HG02763 (cell line): Measurements from ENCODE around the gene ZNF530.

ENCODE experiments used
- ATAC-seq: cut with Tn5 transposase; IDR thresholded peaks from one replicate; pipeline ENCODE4 v1.9.1; 2021; ENCODE audit warnings: mild to moderate bottlenecking, moderate library complexity; ENCODE audit not compliant: unreplicated experiment

The ZNF530 gene

DNA sequence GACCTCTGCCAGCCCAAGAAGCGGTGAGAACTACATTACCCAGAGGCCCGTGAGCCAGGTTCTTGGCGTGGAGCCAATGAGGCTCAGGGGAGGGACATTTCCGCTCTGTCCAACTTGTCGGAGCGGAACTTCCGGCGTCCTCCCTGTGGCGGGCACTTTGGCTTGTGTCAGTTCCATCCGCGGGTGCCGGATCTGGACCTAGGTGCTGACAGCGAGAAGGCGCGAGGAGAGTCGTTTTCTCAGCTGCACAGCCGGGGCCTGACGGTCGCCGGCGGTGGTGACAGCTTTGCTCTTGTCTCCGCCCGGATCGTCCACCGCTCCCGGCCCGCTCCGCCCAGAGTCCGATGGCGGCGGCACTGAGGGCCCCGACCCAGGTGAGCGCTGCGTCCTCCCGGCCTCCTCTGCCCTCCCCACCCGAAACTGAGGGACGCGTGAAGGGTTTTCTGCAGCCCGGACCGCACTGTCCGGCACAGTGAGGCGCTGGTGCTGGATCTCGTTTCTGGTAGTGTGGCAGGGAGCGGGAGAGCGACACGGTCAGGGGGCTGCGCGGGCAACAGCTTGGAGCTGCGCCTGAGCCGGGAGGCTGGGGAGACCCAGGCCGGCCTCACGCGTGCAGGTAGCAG lies at the start of gene ZNF530:
Gene ZNF530 (plus strand): TSS at position 125 of the 623 bp plus-strand sequence. CDS start 4,461 bp downstream, outside the sequence.
- peak; percentile 93 for ATAC-seq

GRCh38 chr19:57552432-57552831 lies 47.3 kb upstream of the ZNF530 start:
- no peak for ATAC-seq

GRCh38 chr19:57557659-57558058 lies 42.0 kb upstream of the ZNF530 start:
- no peak for ATAC-seq

DNA sequence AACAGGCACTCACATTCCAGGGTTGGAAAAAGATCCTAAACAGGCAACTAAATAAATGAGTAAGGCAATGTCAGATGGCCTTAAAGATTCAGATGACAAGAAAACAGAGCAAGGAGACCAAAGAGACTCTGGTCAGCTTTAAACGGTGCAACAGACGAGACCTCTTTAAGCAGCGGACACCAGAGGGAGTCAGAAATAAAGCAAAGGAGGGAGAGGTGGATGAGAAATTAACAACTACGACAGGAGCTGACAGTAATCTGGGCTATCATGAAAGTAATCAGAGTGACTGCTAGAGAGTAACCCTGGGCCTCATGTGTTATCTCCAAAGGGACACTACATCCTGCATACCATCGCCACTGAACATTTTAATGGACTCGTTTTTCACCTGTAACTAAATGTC lies 41.2 kb upstream of the ZNF530 start:
- ATAC-seq = no peak

DNA sequence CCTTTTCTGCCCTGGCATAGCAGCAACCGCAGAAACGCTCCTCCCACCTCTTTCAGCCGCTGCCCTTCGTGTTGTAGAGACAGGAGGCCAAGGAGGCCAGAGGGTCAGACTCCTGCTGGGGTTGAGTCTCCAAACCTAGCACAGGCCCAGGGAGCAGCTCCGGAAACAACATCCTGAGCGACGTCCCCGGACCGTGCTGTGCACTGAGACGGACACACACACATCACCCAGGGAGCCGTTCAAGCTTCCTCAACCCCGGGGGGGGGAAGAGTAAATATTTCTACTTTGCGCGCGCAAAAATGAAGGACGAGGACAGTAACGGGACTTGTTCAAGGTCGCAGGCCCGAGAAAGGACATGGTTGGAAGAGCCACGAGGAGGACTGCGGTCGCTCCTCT lies 40.7 kb upstream of the ZNF530 start:
- peak; percentile 18 for ATAC-seq

DNA sequence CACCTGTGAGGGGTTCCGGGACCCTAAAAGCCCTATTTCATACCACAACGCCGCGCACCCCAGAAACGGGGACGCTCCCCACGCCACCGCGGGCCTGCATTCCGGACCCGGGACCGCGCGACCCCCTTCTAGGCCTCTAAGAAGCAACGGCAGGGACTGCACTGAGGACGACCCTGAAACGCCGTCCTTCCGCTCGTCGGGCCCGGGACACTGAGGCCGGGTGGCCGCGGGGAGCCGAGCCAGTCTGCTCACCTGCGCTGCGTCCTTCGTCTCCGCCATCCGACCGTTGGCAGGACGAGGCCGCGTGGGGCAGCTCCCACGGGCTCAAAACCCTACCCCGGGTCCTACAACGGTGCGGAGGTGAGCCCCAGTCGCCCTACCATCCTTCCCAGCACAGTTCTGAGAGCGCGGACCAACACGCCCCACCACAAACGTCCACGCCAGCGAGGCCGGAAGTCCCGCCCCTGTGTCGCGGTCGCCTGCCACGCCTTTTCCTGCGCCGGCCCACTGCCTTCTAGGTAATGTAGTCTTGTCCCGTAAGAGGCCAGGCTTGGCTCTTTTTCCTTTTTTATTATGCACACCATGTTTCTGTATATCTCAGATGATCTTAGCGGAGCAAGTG lies 40.2 kb upstream of the ZNF530 start, which contains the start of gene ZNF550:
Gene ZNF550 (minus strand): TSS at position 460 of the 622 bp plus-strand sequence. CDS start 181 bp downstream, at position 279.
- peak; percentile 96 for ATAC-seq

DNA sequence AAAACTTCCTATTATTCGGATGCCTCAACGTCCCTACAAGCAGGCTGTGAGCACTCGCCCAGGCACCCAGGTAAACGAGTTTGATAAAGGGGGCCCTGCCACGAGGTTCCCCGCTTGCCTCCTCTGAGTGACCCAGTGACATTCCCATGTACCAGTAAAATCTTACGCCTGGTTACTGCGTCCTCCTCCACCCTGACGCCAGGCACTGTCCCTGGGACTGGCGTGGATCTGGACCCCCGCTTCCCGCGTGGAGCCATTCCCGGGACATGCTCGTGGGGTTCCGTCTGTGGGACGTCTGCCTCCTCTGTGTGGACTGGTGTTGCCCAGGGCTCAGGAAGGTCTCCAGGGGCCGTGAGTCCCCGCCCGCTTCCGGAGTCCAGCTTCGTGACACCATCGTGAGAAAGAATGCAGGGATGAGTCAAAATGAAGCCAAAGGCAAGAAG lies 39.6 kb upstream of the ZNF530 start:
- peak; percentile 9 for ATAC-seq

DNA sequence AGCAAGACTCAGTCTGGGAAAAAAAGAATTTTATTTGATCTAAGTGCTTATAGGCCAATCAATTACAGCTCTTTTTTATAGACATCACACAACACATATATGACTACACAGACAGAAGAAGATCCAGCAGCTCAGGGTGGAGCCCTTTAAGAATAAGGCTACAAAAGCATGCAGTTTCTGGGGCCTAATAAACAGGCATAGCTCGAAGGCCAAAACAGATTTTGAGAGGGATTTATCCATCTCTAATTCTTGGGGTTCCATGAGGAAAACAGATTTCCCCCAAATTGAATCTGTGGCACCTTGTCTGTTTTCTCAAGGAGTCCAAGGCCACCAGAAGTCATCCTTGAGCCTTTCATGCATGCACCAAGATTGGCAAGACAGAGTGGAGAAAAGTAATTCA lies 36.1 kb upstream of the ZNF530 start:
- ATAC-seq = no peak

DNA sequence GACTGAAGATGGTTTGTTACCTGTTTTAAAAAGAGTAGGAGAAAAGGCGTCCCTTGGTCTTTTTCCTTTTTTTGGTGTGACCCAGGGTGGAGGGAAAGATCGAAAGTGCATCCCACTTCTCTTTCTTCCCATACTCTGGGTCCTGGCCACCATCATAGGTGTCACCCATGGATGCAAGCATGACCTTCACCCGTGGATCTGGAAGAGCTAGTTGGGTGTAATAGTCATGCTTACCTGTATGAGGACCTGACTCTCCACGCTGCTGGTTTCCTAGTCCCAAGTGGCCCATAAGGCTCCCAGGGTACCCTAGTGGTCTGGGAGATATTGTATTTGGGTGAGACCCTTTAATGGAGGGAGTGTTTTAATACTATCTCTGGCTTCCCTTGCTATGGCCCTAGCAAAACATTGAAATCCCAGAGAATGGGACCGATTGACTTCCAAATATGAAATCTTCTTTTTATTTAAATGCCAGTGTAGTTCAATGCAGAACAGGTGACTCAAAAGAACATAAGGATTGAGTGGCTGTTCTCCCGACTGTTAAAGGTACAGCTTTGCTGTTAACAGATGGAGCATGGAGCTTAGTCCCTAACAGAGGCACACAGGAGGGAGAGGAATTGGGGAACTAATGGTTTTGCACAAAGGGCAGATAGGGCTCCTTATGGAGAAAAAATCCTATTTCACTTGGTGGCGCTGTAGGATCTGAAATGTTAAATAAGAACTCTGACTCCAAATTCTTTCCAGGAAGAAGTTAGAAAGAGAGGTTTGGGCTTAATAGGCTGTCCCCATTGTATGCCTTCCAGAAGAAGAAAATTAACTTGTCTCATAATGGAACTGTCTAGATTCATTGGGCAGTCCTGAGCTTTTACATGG lies 33.1 kb upstream of the ZNF530 start:
- no peak for ATAC-seq

GRCh38 chr19:57570707-57571106 lies 29.0 kb upstream of the ZNF530 start:
- ATAC-seq = no peak

GRCh38 chr19:57572415-57572947 lies 27.2 kb upstream of the ZNF530 start:
- ATAC-seq = no peak

DNA sequence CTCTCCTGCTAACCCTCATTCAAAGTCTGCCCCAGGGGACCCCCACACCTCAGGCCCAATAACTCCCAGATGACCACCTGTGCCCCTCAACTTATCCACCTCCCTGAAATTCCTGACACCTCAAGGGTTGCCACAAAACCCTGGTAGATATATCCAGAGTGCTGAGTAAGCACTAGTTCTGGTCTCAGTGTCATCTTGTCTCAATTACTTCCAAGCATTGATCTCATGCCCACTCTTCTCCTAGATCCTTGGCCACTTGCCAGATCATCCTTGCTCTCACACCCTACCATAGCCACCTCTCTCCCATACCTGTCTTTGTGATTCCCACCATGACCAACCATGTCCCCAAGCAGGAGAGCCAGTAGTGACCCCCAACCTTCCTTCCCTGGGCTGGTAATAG lies 23.0 kb upstream of the ZNF530 start:
- ATAC-seq = no peak

DNA sequence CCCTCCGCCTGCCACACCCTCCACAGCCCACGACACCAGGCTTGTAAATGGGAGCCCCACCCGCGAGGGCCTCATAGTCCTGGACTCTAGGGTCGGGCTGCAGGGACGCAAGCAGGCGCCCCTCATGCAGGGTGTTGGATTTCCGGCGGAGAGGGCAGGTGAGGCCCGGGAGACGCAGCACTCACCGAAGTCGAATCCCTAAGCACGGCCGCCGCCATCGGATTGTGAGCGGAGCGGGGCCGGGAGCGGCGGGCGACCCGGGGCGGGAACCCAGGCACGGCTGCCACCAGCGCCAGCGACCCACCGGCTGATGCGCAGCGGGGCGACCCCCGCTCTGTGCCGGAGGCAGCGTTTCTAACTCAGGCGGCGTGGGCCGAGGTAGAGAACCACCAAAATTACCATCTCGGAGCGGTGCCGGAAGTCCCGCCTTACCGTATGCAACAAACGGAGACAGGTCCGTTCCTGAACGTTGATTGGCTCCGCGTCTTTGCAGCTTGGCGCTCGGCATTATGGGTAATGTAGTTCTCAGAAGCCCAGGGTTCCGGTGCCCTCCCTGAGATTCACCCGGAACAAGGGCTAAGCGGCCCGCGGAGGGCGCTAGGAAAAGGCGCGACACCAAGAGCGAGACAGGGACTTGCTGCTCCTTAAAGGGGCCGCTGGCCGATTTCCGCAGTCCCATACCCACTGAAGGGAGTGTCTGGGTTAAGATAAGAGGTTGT lies 21.0 kb upstream of the ZNF530 start, which contains the start of gene ZNF416:
Gene ZNF416 (minus strand): TSS at position 425 of the 719 bp plus-strand sequence. CDS start 207 bp downstream, at position 218.
- ATAC-seq = peak; percentile 97

DNA sequence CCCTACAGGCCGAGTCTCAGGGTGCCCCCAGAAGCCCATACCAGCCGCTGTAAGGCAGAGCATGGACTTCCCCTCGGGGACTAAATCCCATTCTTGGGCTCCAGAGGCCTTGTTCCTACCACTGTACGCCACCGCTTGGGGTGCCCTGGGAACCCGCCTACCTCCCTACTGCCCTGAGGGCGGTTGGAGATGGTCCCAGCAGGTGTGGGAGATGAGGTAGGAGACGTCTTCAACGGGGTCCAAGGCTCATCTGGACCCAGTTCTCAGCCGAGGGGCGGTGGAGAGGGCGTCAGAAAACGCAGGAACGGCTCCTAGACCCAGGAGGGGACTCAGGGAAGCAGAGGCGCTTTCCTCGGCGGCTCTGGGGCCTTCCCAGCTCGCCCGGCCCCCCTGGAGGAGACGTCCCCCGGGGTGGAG lies 16.6 kb upstream of the ZNF530 start:
- no peak for ATAC-seq

DNA sequence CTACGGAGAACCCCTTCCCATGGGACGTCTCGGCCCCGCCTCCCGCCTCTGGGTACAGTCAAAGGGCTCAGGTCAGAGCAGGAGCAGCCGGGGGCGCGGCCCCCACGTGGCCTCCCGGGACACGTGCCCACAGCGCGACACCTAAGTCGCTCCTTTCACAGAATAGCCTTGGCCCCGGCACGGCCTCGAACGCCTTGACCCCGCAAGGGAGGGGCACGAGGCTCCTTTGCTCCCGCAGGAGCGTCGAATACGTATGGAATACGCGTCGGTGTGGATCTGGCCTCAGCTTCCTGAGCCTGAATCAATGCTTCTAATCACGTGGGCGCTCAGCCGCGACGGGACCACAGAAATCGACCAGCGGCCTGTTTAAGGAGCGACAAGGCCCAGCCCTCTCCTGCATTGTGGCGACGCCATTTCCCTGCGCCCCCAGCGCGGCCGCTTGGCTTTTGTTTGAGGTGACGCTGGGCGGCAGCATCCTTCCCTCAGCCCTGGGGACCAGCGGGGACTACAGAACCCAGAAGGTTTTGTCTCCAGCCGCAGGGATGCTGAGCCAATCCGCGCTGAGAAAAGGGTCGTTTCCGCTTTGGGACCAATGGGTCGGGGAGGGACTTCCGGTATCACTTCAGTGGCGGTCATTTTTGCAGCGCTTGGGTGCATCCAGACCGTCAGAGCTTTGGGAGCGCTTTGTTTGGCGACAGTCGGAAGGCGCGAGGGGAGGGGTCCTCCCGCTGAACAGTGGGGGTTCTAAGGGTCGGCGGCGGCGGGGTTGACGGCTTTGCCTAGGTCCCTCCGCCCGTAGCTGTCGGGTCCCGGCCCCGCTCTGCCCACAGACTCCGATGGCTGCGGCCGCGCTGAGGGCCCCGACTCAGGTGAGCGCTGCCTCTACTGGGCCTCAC lies 15.9 kb upstream of the ZNF530 start, which contains the start of gene ZIK1:
Gene ZIK1 (plus strand): TSS at position 625 of the 896 bp plus-strand sequence. CDS start 212 bp downstream, at position 837.
- ATAC-seq = no peak

DNA sequence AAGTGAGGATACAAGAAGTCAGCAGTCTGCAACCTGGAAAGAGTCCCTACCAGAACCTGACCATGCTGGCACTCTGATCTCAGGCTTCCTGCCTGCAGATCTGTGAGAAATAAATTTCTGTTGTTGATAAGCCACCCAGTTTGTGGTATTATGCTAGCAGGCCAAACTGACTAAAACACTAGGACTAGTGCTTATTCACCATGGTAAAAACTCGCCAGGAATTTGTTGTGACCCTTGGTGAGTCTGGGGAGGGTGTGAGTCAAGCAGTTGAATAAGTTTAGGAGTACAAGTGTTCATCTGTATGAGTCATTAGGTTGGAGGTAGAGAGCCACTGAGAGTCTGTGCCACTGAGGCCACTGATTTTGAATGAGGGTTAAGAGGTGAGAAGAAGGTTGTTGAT lies 12.2 kb upstream of the ZNF530 start:
- no peak for ATAC-seq

GRCh38 chr19:57599377-57599760 lies 316 bp upstream of the ZNF530 start:
- peak; percentile 9 for ATAC-seq

DNA sequence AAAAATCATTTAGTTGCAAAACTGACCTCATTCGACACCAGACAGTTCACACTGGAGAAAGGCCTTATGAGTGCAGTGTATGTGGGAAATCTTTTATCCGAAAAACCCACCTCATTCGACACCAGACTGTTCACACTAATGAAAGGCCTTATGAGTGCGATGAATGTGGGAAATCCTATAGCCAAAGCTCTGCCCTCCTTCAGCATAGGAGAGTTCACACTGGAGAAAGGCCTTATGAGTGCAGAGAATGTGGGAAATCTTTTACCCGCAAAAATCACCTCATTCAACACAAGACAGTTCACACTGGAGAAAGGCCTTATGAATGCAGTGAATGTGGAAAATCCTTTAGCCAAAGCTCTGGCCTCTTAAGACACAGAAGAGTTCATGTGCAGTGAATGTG lies 7.2 kb downstream of the ZNF530 start:
- no peak for ATAC-seq

DNA sequence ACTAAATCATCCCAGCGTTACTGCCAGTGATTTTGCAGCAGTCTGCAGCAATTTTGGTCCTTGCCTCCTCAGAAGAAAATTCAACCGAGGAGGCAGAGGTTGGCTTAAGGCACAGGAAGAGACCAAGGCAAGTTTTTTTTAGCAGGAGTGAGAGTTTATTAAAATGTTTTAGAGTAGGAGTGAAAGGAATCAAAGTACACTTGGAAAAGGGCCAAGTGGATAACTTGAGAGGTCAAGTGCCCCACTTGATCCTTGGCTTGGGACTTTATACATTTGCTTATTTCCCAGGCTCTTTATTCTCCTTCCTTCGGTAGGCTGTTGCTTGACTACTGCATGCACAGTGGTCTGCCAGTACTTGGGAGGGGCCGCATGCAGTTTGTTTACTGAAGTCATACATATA lies 11.4 kb downstream of the ZNF530 start:
- ATAC-seq = no peak
